Fibroblast of mammary gland (primary cell): ENCODE data around the gene MAP7.

Experiments
- DNase-seq: peaks from one replicate; pipeline ENCODE4 v3.0.0-alpha.2; 2010; ENCODE audit warnings: low read depth
- H3K4me3 ChIP-seq: 2 replicates; pipeline ENCODE4 v1.5.1; 2011; ENCODE audit warnings: low read depth, mild to moderate bottlenecking, low read length, moderate library complexity; ENCODE audit not compliant: control insufficient read depth
- TF ChIP-seq, protein P1 (sequence below): conservative IDR thresholded peaks from 2 replicates; pipeline ENCODE4 v1.5.1; 2011; ENCODE audit warnings: low read depth, low read length, inconsistent platforms; ENCODE audit not compliant: control insufficient read depth, insufficient read depth

Gene MAP7

DNA sequence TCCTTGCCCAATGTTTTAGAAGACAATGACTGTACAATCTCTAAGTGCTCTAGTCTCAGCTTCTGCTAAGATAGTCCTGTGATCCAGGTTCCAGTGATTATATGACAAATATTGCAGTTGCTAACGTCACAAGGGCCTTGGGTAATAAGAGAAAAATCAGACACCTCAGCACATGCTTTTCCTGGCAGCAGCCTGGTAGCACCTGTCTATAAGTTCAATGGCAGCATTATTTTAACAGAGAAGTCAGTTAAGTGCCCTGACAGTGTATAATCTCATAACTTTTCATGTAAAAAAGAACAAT, 139.2 kb downstream of the MAP7 start:
- no peak overlapping the region for H3K4me3 ChIP-seq
- TF ChIP-seq, protein P1, sequence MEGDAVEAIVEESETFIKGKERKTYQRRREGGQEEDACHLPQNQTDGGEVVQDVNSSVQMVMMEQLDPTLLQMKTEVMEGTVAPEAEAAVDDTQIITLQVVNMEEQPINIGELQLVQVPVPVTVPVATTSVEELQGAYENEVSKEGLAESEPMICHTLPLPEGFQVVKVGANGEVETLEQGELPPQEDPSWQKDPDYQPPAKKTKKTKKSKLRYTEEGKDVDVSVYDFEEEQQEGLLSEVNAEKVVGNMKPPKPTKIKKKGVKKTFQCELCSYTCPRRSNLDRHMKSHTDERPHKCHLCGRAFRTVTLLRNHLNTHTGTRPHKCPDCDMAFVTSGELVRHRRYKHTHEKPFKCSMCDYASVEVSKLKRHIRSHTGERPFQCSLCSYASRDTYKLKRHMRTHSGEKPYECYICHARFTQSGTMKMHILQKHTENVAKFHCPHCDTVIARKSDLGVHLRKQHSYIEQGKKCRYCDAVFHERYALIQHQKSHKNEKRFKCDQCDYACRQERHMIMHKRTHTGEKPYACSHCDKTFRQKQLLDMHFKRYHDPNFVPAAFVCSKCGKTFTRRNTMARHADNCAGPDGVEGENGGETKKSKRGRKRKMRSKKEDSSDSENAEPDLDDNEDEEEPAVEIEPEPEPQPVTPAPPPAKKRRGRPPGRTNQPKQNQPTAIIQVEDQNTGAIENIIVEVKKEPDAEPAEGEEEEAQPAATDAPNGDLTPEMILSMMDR, result no peak
- DNase-seq, result no peak

DNA sequence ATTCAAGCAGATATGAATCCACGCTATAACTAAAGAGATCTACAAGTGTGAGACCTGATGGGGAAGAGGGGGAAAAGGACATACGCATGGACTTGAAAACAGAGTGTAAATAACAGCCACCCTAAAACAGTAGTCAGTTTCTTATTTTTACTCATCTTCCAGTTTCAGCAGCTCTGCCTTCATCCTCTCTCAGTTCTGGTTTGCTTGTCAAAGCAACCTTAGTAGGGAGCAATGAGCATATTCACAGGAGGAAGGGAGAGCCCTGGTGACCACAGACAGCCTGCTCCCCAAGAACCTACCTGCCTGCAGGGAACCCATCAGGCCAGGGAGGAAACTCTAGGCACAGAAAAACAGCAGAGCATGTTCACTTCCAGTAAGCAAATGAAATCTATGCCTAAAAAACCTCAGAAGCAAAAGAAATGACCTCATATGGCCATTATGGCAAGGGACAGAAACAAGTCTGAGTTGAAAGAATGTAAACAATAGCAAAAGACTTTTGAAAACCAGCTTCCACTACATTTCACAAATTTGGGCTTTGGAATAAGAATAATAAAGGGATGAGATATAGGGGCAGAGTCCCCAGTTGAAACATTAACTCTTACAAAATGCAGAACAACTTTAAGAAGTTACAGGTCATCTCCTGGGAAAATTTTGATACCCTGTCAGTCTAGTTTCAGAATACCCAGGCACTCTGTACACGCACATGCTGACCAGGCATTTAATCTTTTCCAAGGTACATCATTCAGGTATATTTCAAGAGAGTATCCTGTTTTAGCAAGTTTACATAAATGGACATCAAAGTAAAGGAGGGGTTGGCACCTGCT, 139.8 kb downstream of the MAP7 start:
- DNase-seq, result no peak
- TF ChIP-seq, protein P1, result no peak
- no peak overlapping the region for H3K4me3 ChIP-seq

- TF ChIP-seq, protein P1, result no peak
- no peak for DNase-seq
- H3K4me3 ChIP-seq, result no peak overlapping the region
Measured at GRCh38 chr6:136409597-136409996, 140.6 kb downstream of the MAP7 start.

DNA sequence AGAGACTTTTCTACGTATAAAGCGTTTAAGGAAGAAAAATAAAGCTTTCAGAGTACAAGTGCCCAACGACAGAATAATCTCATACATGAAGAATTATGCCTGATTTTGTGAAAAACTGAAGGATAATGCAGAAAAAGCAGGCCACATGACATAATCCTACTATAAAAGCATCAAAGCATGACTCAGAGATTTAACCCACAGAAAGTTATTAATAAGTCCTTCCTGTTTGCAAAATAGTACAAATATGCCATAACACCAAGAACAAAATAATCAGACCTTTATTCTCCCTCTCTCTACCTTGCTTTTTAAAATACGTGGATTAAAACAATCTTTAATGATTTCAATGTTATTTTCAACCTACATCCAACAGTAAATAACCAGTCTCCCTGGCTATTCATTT, 142.0 kb downstream of the MAP7 start:
- TF ChIP-seq, protein P1, result no peak
- peak; percentile 70 for DNase-seq

DNA sequence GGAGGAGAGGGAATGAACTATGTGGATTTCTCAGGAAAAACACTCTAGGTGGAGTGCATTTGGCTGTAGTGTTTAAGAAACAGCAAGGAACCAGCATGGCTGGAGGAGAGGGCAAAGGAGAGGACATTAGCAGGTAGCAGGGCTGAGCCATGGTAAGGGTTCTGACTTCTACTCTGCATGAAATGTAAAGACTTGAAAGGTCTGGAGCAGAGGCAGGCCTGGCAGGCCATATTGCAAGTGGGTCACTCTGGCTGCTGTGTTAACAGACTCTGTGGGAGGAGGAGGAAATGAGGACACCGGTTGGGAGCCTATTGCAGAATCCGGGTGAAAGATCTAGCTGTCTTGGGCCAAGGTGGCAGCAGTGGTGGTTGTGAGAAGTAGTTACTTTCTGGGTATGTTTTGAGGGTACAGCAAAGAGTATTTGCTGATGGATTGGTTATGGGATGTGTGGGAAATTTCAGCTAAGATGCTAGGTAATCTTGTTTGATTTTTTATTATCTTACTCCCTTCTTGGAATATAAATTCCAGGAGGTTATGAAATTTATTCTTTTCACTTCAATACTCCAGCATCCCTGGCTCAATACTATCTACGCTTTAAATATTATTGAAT, 144.7 kb downstream of the MAP7 start:
- no peak overlapping the region for H3K4me3 ChIP-seq
- TF ChIP-seq, protein P1, result no peak
- peak; percentile 60 for DNase-seq

More for the DNA sequence above, 142.0 kb downstream of the MAP7 start:
- H3K4me3 ChIP-seq, result no peak overlapping the region

- no peak overlapping the region for H3K4me3 ChIP-seq
- TF ChIP-seq, protein P1, result no peak
- DNase-seq, result no peak
Measured at GRCh38 chr6:136404627-136405419, 145.4 kb downstream of the MAP7 start.
